ENCODE data around the gene JAM3. TPM values are rescaled to one million over a fixed set of nuclear protein-coding genes. Genes with fewer than 3 reads are reported as not detected.
"Not testable (repeated sequence)": the region's sequence is repeated elsewhere in the genome, so short reads cannot be mapped to it uniquely, and the experiment has no call there.

JAM3 gene
- polyA plus RNA-seq, 4 donors: 50.4 to 59.8 (median 52.5) TPM

DNA sequence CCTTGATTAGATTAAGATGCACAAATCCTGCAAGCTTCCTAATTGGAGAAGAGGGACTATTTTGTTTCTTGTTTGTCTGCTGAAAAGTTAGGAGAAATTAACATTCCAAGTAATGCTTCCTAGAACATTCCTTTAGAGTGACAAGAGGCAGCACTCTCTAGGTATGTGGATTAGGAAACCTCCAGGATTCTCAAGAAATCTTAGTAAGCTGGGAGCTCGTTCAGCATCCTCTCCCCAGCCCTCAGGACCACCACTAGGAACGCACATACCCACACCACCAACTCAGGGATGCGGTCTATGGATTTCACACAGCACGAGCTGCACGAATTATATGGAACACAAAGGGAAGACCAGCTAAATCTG, 102.0 kb downstream of the JAM3 start:
- no peak for DNase-seq (ENCODE audit: low read depth in 4 of 4, low spot score in 2 of 4)

DNA sequence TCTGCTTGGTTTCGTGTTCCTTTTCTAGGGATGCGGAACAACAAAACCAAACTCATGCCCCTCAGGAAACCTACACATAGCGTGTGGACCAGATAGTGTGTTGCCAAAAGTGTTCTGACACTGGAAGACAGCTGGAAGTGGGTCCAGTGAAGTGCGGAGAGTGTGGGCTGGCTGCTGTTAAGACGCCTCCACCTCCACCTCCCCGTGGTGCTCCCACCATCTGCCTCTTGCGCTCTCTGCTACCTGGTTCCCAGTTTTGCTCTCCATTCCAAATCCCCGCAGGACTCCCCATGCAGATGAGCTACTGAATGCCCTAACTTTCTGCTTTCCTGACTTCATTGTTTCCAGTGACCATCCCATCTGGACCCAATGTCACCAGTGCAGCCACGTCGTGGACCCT, 103.1 kb downstream of the JAM3 start:
- DNase-seq (ENCODE audit: low read depth in 4 of 4, low spot score in 2 of 4): no peak

DNA sequence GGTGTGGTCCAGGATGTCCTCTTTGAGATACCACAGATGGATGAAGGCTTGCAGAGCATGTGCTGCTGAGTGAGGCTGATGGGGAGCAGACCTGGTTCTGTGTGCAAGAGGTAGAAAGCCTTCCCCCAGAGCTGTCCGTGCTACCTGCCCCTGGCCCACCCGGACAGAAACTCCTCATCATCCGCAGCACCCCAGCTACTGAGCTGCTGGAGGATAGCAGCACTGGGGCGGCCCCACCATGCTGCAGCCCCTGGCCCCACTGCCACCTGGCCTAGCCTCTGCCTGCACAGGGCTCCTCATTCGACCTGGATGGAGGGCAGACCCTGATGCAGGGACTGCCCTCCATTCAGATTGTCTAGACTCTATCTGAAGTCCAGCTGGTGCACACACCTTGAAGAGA, 104.4 kb downstream of the JAM3 start:
- no peak for DNase-seq (ENCODE audit: low read depth in 4 of 4, low spot score in 2 of 4)

DNA sequence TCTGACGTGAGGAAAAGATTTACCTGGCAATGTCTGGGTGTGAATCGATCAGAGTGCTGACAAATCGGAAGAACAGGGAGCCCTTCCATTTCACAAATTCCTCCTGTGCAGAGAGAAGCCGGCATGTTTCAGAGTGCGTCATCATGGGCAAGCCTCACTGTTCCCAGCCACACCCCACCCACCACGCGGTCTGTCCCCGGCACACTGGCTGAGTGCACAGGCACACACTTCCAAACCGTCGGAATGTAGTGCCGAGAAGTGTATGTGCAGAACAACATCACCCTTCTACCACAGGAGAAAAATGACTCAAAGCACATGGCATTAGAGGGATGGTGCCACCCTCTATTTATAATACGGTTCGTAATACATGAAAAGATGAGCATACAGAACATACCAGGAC, 107.4 kb downstream of the JAM3 start:
- DNase-seq (ENCODE audit: low read depth in 4 of 4, low spot score in 2 of 4): no peak

DNA sequence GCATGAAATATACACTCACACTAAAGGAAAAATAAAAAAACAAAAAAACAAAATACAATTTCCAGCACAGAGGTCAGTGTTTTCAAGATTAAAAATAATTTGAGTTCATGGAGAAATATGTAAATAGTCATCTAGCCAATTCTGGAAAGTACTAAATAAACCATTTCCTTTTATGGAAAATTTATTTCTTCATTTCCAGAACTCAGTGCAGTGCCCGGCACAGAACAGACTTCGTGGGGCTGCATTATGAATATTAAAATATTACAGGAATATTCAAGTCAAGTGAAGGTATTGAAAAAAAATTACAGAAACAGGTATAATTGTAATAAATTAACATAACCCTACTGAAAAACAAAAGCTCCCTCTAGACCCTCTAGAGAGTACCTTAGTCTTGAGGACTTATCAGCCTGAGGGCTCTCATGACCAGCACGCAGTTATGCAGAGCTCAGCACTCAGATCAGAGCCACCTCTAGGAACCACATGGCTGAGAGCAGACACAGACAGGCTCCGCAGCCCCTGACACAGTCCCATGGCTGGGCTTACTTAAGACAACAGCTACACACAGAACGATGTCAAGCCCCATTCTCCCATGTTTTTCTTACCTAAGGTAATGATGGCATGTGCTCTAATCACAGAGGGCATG, 109.3 kb downstream of the JAM3 start:
- no peak for DNase-seq (ENCODE audit: low read depth in 4 of 4, low spot score in 2 of 4)

DNA sequence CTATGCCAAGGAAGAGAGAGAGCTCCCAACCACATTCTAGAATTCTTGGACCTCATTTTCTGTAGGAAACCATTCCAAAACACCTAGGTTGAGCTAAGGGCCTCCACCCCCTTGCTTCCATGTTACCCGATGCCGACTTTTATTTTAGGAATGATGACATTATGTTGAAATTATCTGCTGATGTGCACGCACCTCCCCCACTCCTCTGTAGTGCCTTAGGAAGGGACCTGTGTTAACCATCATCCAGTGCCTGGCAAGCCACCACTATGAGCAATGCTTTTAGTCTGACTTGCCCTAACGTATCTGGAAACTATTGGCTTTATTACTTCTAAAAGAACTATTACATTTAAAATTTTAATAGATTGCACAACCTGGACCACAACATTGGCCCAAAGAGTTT, 112.8 kb downstream of the JAM3 start:
- no peak for DNase-seq (ENCODE audit: low read depth in 4 of 4, low spot score in 2 of 4)

DNA sequence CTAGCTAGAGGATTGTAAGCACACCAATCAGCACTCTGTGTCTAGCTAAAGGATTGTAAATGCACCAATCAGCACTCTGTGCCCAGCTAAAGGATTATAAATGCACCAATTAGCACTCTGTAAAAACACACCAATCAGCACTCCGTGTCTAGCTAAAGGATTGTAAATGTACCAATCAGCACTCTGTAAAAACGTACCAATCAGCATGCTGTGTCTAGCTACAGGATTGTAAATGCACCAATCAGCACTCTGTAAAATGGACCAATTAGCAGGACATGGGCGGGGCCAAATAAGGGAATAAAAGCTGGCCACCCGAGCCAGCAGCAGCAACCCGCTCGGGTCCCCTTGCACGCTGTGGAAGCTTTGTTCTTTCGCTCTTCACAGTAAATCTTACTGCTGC, 119.2 kb downstream of the JAM3 start:
- not testable (repeated sequence) for DNase-seq (ENCODE audit: low read depth in 4 of 4, low spot score in 2 of 4)

DNA sequence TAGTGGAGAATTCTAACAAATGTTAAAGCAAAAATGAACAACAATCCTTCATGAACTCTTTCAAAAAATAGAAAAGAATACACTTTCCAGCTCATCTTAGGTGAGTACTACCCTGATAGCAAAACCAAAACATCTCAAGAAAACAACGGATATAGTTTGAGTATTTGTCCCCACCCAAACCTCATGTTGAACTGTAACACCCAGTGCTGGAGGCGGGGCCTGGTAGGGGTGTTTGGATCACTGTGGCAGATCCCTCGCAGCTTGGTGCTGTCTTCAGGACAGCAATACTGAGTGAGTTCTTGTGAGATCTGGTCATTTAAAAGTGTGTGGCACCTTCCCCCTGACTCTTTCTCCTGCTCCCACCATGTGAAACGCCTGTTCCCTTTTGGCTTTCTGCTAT, 127.9 kb downstream of the JAM3 start:
- DNase-seq (ENCODE audit: low read depth in 4 of 4, low spot score in 2 of 4): no peak

DNA sequence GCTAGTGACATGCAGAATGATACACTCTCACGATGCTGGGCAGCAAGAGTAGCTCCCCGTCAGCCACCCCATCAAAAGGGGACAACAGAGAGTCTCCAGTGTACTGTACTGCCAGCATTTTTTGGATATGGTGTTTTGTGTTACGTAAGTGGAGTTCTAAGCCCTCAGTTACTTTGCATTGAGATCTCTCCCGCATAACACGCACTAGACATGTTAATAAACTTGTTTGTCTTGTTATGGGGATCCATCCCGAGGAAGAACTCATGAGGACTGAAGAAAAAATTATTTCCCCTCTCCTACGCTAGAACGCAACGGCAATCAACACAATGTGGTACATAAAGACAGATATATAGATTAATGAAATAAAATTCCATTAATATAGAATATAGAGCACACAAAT, 130.7 kb downstream of the JAM3 start:
- DNase-seq (ENCODE audit: low read depth in 4 of 4, low spot score in 2 of 4): no peak

DNA sequence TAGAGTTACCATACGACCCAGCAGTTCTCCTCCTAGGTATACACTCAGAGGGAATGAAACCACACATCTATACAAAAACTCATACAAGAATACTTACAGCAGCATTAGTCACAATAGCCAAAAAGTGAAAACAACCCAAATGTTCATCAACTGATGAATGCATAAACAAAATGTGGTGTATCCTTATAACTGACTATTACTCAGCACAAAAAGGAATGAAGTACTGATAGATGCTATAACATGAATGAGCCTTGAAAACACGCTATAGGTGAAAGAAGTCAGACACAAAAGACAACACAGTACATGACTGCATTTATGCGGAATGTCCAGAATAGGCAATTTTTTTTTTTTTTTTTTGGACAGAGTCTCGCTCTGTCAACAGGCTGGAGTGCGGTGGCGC, 131.8 kb downstream of the JAM3 start:
- DNase-seq (ENCODE audit: low read depth in 4 of 4, low spot score in 2 of 4): no peak

Other genes with a start within 250 kb of the JAM3 start
- gene SPATA19, start 223.6 kb upstream of the JAM3 start, polyA plus RNA-seq (ENCODE audit: insufficient read length in 4 of 4): not detected
- gene IGSF9B, start 112.1 kb upstream of the JAM3 start, polyA plus RNA-seq (ENCODE audit: insufficient read length in 4 of 4): 1 to 10 TPM; 3.1 to 7.9 (median 6.1) TPM
- gene NCAPD3, start 154.9 kb downstream of the JAM3 start, polyA plus RNA-seq (ENCODE audit: insufficient read length in 4 of 4): 10 to 100 TPM; 24.0 to 38.7 (median 33.5) TPM
- gene VPS26B, start 155.6 kb downstream of the JAM3 start, polyA plus RNA-seq (ENCODE audit: insufficient read length in 4 of 4): 10 to 100 TPM; 45.3 to 66.2 (median 55.2) TPM
- gene THYN1, start 184.3 kb downstream of the JAM3 start, polyA plus RNA-seq (ENCODE audit: insufficient read length in 4 of 4): 10 to 100 TPM; 68.0 to 81.0 (median 69.5) TPM
- 10 to 100 TPM; 36.2 to 55.8 (median 47.2) TPM for gene ACAD8, start 184.5 kb downstream of the JAM3 start, polyA plus RNA-seq (ENCODE audit: insufficient read length in 4 of 4)
- gene GLB1L3, start 207.3 kb downstream of the JAM3 start, polyA plus RNA-seq (ENCODE audit: insufficient read length in 4 of 4): 1 to 10 TPM; 1.1 to 2.1 (median 1.3) TPM

All from left renal cortex interstitium (tissue), 4 donors.